Activated B cell treated with CpG ODN at 0.5 μM for 24 hours (primary cell): ENCODE measurements around the gene RYK. TPM values are rescaled to one million over a fixed set of nuclear protein-coding genes. Genes with fewer than 3 reads are reported as not detected.

Source experiments
- ATAC-seq: fragments of 200-7000 bp; cut with Tn5 transposase; one replicate; pipeline ENCODE4 v1.10.0; 2021; ENCODE audit warnings: low read depth, mild to moderate bottlenecking, moderate library complexity
- CTCF ChIA-PET: fragments of 350-600 bp; sonication (Branson Sonifier 250); formaldehyde crosslinking; loops from one replicate; lab custom pipeline; 2021; ENCODE audit warnings: antibody characterized with exemption; lab: Charles Lee
- POLR2A ChIA-PET: fragments of 350-600 bp; sonication (Branson Sonifier 250); formaldehyde crosslinking; loops from one replicate; lab custom pipeline; 2021; ENCODE audit warnings: antibody characterized with exemption; lab: Charles Lee
- DNase-seq: peaks from one replicate; pipeline ENCODE4 v3.0.0; 2022
- H3K27ac Mint-ChIP-seq: one replicate; pipeline ENCODE4 v1.8.0; 2020; ENCODE audit warnings: mixed read lengths
- H3K27me3 Mint-ChIP-seq: one replicate; pipeline ENCODE4 v1.8.0; 2021; ENCODE audit warnings: mixed read lengths
- H3K36me3 Mint-ChIP-seq: one replicate; pipeline ENCODE4 v1.8.0; 2021; ENCODE audit warnings: low read depth, mixed read lengths
- H3K4me1 Mint-ChIP-seq: one replicate; pipeline ENCODE4 v1.8.0; 2021; ENCODE audit warnings: mixed read lengths
- H3K4me3 Mint-ChIP-seq: one replicate; pipeline ENCODE4 v1.8.0; 2020; ENCODE audit warnings: mild to moderate bottlenecking, mixed read lengths
- H3K9me3 Mint-ChIP-seq: one replicate; pipeline ENCODE4 v1.8.0; 2020; ENCODE audit warnings: mixed read lengths
- CTCF ChIP-seq: fragments of 200-600 bp; IDR thresholded peaks from one replicate; pipeline ENCODE4 v1.8.0; 2022; ENCODE audit warnings: antibody characterized with exemption, mild to moderate bottlenecking
- intact Hi-C: fragments of 100-400 bp; cut with micrococcal nuclease; formaldehyde crosslinking; loops from one replicate; pipeline ENCODE4 v1.15.1; 2024
- total RNA-seq: library from RNA; stranded (reverse); gene quantifications from 2 replicates; pipeline ENCODE4 v1.2.3, GENCODE V29; 2022

Gene RYK
- total RNA-seq, 1 donor from 2014 or later: 38.8 TPM

- no peaks in the 10 kb centered on the region for H3K4me1 Mint-ChIP-seq
- ChIA-PET POLR2A (no interaction called here), CTCF (no interaction called here)
- no peak overlapping the region for H3K4me3 Mint-ChIP-seq
- ATAC-seq (no peak), DNase-seq (no peak)
- intact Hi-C loops: no loop called here
- H3K9me3 Mint-ChIP-seq: no peaks in the 10 kb centered on the region
- H3K27ac Mint-ChIP-seq: no peak overlapping the region
- peaks cover 60% of the 10 kb centered on the region for H3K36me3 Mint-ChIP-seq
- TF ChIP-seq CTCF: no peak
- no peaks in the 10 kb centered on the region for H3K27me3 Mint-ChIP-seq
These were observed 96.9 kb downstream of the RYK start for GRCh38 chr3:134153761-134154160.

GRCh38 chr3:134150476-134150875 lies 100.2 kb downstream of the RYK start:
- no peaks in the 10 kb centered on the region for H3K4me1 Mint-ChIP-seq
- intact Hi-C loops: no loop called here

GRCh38 chr3:134149286-134149685 lies 101.4 kb downstream of the RYK start:
- Mint-ChIP-seq H3K27me3 (no peaks in the 10 kb centered on the region), H3K27ac (no peak overlapping the region), H3K36me3 (peaks cover 21% of the 10 kb centered on the region), H3K4me1 (peaks cover 9% of the 10 kb centered on the region), H3K9me3 (no peaks in the 10 kb centered on the region), H3K4me3 (no peak overlapping the region)
- DNase-seq (no peak), ATAC-seq (no peak)
- POLR2A ChIA-PET: no interaction called here
- CTCF ChIA-PET: no interaction called here
- no peak for TF ChIP-seq CTCF
- intact Hi-C loops: no loop called here

More at GRCh38 chr3:134150476-134150875, 100.2 kb downstream of the RYK start:
- TF ChIP-seq CTCF: no peak
- ATAC-seq (no peak), DNase-seq (no peak)
- ChIA-PET CTCF (no interaction called here), POLR2A (no interaction called here)
- no peak overlapping the region for H3K27ac Mint-ChIP-seq
- H3K27me3 Mint-ChIP-seq: no peaks in the 10 kb centered on the region
- H3K36me3 Mint-ChIP-seq: peaks cover 33% of the 10 kb centered on the region
- no peaks in the 10 kb centered on the region for H3K9me3 Mint-ChIP-seq
- H3K4me3 Mint-ChIP-seq: no peak overlapping the region

- Mint-ChIP-seq H3K4me3 (no peak overlapping the region), H3K9me3 (no peaks in the 10 kb centered on the region), H3K4me1 (peaks cover 10% of the 10 kb centered on the region), H3K27ac (no peak overlapping the region), H3K36me3 (peaks cover 15% of the 10 kb centered on the region), H3K27me3 (no peaks in the 10 kb centered on the region)
- ATAC-seq (no peak), DNase-seq (no peak)
- CTCF ChIA-PET: no interaction called here
- intact Hi-C loops: no loop called here
- POLR2A ChIA-PET: no interaction called here
- no peak for TF ChIP-seq CTCF
These were observed 102.1 kb downstream of the RYK start for GRCh38 chr3:134148534-134148933.

- intact Hi-C loops: no loop called here
- H3K4me1 Mint-ChIP-seq: peaks cover 10% of the 10 kb centered on the region
- no peaks in the 10 kb centered on the region for H3K27me3 Mint-ChIP-seq
- H3K9me3 Mint-ChIP-seq: no peaks in the 10 kb centered on the region
- no peak for TF ChIP-seq CTCF
- ATAC-seq (no peak), DNase-seq (no peak)
- no peak overlapping the region for H3K4me3 Mint-ChIP-seq
- no peak overlapping the region for H3K27ac Mint-ChIP-seq
- peaks cover 9% of the 10 kb centered on the region for H3K36me3 Mint-ChIP-seq
- ChIA-PET POLR2A (no interaction called here), CTCF (no interaction called here)
These were observed 103.2 kb downstream of the RYK start for GRCh38 chr3:134147411-134147810.
